K562 (cell line): ENCODE data around the gene PLXDC1. TPM values are rescaled to one million over a fixed set of nuclear protein-coding genes. Genes with fewer than 3 reads are reported as not detected.
A peak's percentile ranks its signal among the peaks of the same experiment; 100 is the strongest.

Source experiments
- ATAC-seq: fragments of 200-7000 bp; cut with Tn5 transposase; 3 replicates; pipeline ENCODE4 v1.9.1; 2020; ENCODE audit warnings: moderate library complexity
- BruUV-seq: library from RNA; stranded (reverse); fragments of 400-500 nt; replicated peaks from 2 replicates; lab custom pipeline; 2021; lab: Mats Ljungman, UMichigan
- CTCF ChIA-PET: fragments of 300-600 bp; formaldehyde crosslinking; extraction: SDS; loops from one replicate; lab custom pipeline; 2021; ENCODE audit warnings: low intra/inter-chr PET ratio; lab: Yijun Ruan, JAX
- POLR2A ChIA-PET: fragments of 300-600, 350-650 bp; sonication (Branson Sonifier 250); formaldehyde crosslinking; extraction: SDS; loops from one replicate; lab custom pipeline; 2021; ENCODE audit warnings: antibody characterized with exemption, inconsistent platforms; lab: Yijun Ruan, JAX
- DNase-seq, 4 experiments: peaks; one replicate each; pipeline versions ENCODE4 v3.0.0 to v3.0.0-alpha.2; 2011 to 2018; ENCODE audit warnings: low spot score in 3 of 4, mixed read lengths in 3 of 4; ENCODE audit errors: extremely low read depth in 1 of 4
- FAIRE-seq: peaks from 2 replicates; lab custom pipeline; 2011; peaks lifted over from hg19 to GRCh38; lab: Jason Lieb, UNC
- H2AFZ ChIP-seq: 2 replicates; pipeline ENCODE4 v1.6.0; 2011; ENCODE audit warnings: low read depth, low read length, control low read depth, inconsistent platforms
- H3K27ac ChIP-seq: fragments of 200-600 bp; 3 replicates; pipeline ENCODE4 v1.8.0; 2011; ENCODE audit warnings: low read depth, mild to moderate bottlenecking, control low read depth, inconsistent platforms, low read length, moderate library complexity, mixed read lengths; ENCODE audit errors: extremely low read depth
- H3K27me3 ChIP-seq, 2 experiments: fragments of 300-600 bp in 1 of 2; 2 replicates in 1 of 2; 3 replicates in 1 of 2; pipeline versions ENCODE4 v1.6.0 to v1.8.0; 2011; ENCODE audit warnings: inconsistent platforms in 2 of 2, low read length in 2 of 2, mild to moderate bottlenecking in 1 of 2, mixed read lengths in 1 of 2, moderate library complexity in 1 of 2; ENCODE audit not compliant: control insufficient read depth in 2 of 2, insufficient read depth in 2 of 2
- H3K36me3 ChIP-seq: fragments of 300-600 bp; 3 replicates; pipeline ENCODE4 v1.8.0; 2011; ENCODE audit warnings: mild to moderate bottlenecking, low read length, inconsistent platforms; ENCODE audit not compliant: control insufficient read depth, insufficient read depth
- H3K4me1 ChIP-seq, 2 experiments: fragments of 200-600 bp in 1 of 2; replicated peaks in 1 of 2; 2 replicates in 1 of 2; 3 replicates in 1 of 2; pipeline versions ENCODE4 v1.5.1 to v1.8.0; 2011; ENCODE audit warnings: inconsistent platforms in 2 of 2, low read length in 2 of 2, mild to moderate bottlenecking in 1 of 2, mixed read lengths in 1 of 2, moderate library complexity in 1 of 2; ENCODE audit not compliant: control insufficient read depth in 2 of 2, insufficient read depth in 2 of 2
- H3K4me2 ChIP-seq: 2 replicates; pipeline ENCODE4 v1.6.1; 2011; ENCODE audit warnings: low read length, control low read depth, inconsistent platforms, mixed read lengths; ENCODE audit not compliant: insufficient read depth
- H3K4me3 ChIP-seq: fragments of 200-600 bp; sonication (generic), shearing (Covaris generic); 2 replicates; pipeline ENCODE4 v1.5.1; 2016; ENCODE audit warnings: control low read depth, inconsistent platforms
- H3K79me2 ChIP-seq: fragments of 200-600 bp; 3 replicates; pipeline ENCODE4 v1.8.0; 2011; ENCODE audit warnings: low read length, inconsistent platforms; ENCODE audit not compliant: control insufficient read depth, insufficient read depth
- H3K9ac ChIP-seq, 2 experiments: 2 replicates each; pipeline versions ENCODE4 v1.6.0 to v1.6.1; 2011; ENCODE audit warnings: low read depth in 2 of 2, low read length in 2 of 2, control low read depth in 1 of 2, inconsistent platforms in 1 of 2, mild to moderate bottlenecking in 1 of 2, mixed read lengths in 1 of 2; ENCODE audit not compliant: insufficient read depth in 1 of 2
- H3K9me1 ChIP-seq: one replicate; pipeline ENCODE4 v1.6.0; 2011; ENCODE audit warnings: inconsistent platforms, mild to moderate bottlenecking, low read length, moderate library complexity; ENCODE audit not compliant: control insufficient read depth, insufficient read depth
- H3K9me3 ChIP-seq: replicated peaks from 2 replicates; pipeline ENCODE4 v1.5.1; 2011; ENCODE audit warnings: low read depth, low read length, inconsistent platforms; ENCODE audit not compliant: control insufficient read depth, insufficient read depth
- H4K20me1 ChIP-seq: replicated peaks from 2 replicates; pipeline ENCODE4 v1.6.1; 2011; ENCODE audit warnings: low read length, inconsistent platforms, mixed read lengths; ENCODE audit not compliant: control insufficient read depth, insufficient read depth
- ARID2 ChIP-seq: fragments of 450-650 bp; IDR thresholded peaks from 2 replicates; pipeline ENCODE4 v1.6.1; 2017; ENCODE audit warnings: antibody characterized with exemption, mild to moderate bottlenecking
- EGR1 ChIP-seq: fragments of 450-650 bp; conservative IDR thresholded peaks from 2 replicates; pipeline ENCODE4 v1.6.1; 2017; ENCODE audit warnings: mild to moderate bottlenecking
- ZNF780A ChIP-seq: fragments of 250-450 bp; sonication (Bioruptor Pico); IDR thresholded peaks from 2 replicates; pipeline ENCODE4 v1.5.0; 2021; ENCODE audit warnings: mild to moderate bottlenecking
- WGBS: fragments of 100-300 bp; shearing (Covaris generic); methylation state at CpG from one replicate; pipeline ENCODE4 v1.1.6; 2016; ENCODE audit warnings: low coverage, mixed read lengths; ENCODE audit not compliant: insufficient coverage; ENCODE audit errors: missing lambda C conversion rate; 5-methylcytosine and 5-hydroxymethylcytosine counted together
- in situ Hi-C: fragments of 300-500 bp; cut with MboI; formaldehyde crosslinking; loops from 4 replicates; pipeline ENCODE4 v1.15.0; 2018; ENCODE audit warnings: inconsistent platforms, mixed read lengths
- intact Hi-C: fragments of 100-400 bp; cut with micrococcal nuclease; formaldehyde crosslinking; loops from 2 replicates; pipeline ENCODE4 v1.14.2; 2022
- polyA plus RNA-seq, 8 experiments: library from polyadenylated mRNA; depleted of rRNA in 4 of 8; stranded (reverse) in 5 of 8; unstranded in 3 of 8; fragments of >200 nt; fragmentation: Nextera tagmentation in 2 of 8; fragmentation: Illumina TruSeq in 1 of 8; extraction: Ambion mirVana in 2 of 8; extraction: Trizol in 1 of 8; gene quantifications; 2 replicates each; pipeline versions ENCODE4 v1.2.1 to v1.2.3, GENCODE V29; 2011 to 2014; ENCODE audit warnings: inconsistent platforms in 1 of 8, missing spikeins in 1 of 8
- total RNA-seq, 7 experiments: library from RNA; depleted of rRNA in 6 of 7; stranded (reverse); fragments of >200 nt in 6 of 7; fragmentation: Illumina TruSeq in 2 of 7; extraction: Trizol in 2 of 7; gene quantifications; 2 replicates each; pipeline versions ENCODE4 v1.2.1 to v1.2.3, GENCODE V29; 2011 to 2021; ENCODE audit warnings: low replicate concordance in 1 of 7

PLXDC1 gene
- total and polyA plus RNA-seq, 9 of the 15 experiments (the other 6 are each of a cell fraction or from before 2014, with no cell fraction given), result not detected

GRCh38 chr17:39186481-39187002 lies 35.1 kb upstream of the PLXDC1 start:
- intact Hi-C loops (no loop called here), in situ Hi-C loops (no loop called here)
- ChIA-PET CTCF (interaction anchor here (0.5 kb wide), 1 partner anchor 15 kb away, joined by 3 read pairs; no protein-coding TSS in a partner anchor), POLR2A (interaction anchor here (0.6 to 0.9 kb wide), 4 partner anchors 11 to 742 kb away, joined by 3 to 4 read pairs (median 3); partner anchors contain the start of gene CACNB1)
- Histone ChIP-seq H3K4me2 (no peak overlapping the region), H4K20me1 (no peaks in the 10 kb centered on the region; the same call in 1 of the 2 replicates), H3K4me1 (peaks cover 0 to 6% of the 10 kb centered on the region in 2 experiments; a peak in 1 of 5 replicates), H2AFZ (no peak overlapping the region), H3K27ac (no peak overlapping the region), H3K9me3 (no peaks in the 10 kb centered on the region), H3K9ac (peak overlapping the region in 1 of 2 experiments; percentile 35; a peak in 1 of 4 replicates), H3K36me3 (peaks cover 46% of the 10 kb centered on the region; the same call in 1 of the 3 replicates), H3K79me2 (no peaks in the 10 kb centered on the region), H3K4me3 (no peak overlapping the region), H3K27me3 (no peaks in the 10 kb centered on the region), H3K9me1 (no peaks in the 10 kb centered on the region)
- DNase-seq (no peak), ATAC-seq (no peak), FAIRE-seq (no peak)
- BruUV-seq, result no TSS peak
- no peak for TF ChIP-seq ARID2
- WGBS, result 87% methylated on average over 15 of the region's 15 CpGs

GRCh38 chr17:39183720-39184119 lies 32.3 kb upstream of the PLXDC1 start:
- H3K79me2 ChIP-seq, result no peaks in the 10 kb centered on the region
- peaks cover 38% of the 10 kb centered on the region; the same call in 1 of the 3 replicates for H3K36me3 ChIP-seq
- TF ChIP-seq EGR1 (0 out of 2 replicates have a peak, but pooled peaks have one; percentile 11), ZNF780A (CRISPR knock-in tag) (no peak)
- H3K27me3 ChIP-seq, result no peaks in the 10 kb centered on the region
- DNase-seq (no peak), FAIRE-seq (no peak), ATAC-seq (no peak)
- 85% methylated on average over 8 of the region's 10 CpGs for WGBS
- H3K4me3 ChIP-seq, result no peak overlapping the region
- peaks cover 0 to 6% of the 10 kb centered on the region in 2 experiments; a peak in 2 of 5 replicates for H3K4me1 ChIP-seq
- ChIA-PET POLR2A (interaction anchor here (0.5 to 1.3 kb wide), 7 partner anchors 9 to 311 kb away, joined by 3 to 5 read pairs (median 3); no protein-coding TSS in a partner anchor), CTCF (no interaction called here)
- no peak overlapping the region for H3K27ac ChIP-seq
- no TSS peak for BruUV-seq
- intact Hi-C loops, result no loop called here
- in situ Hi-C loops, result no loop called here
- no peak overlapping the region for H2AFZ ChIP-seq
- H3K9me3 ChIP-seq, result no peaks in the 10 kb centered on the region
- H3K4me2 ChIP-seq, result no peak overlapping the region
- H3K9me1 ChIP-seq, result no peaks in the 10 kb centered on the region
- H3K9ac ChIP-seq, result no peak overlapping the region
- H4K20me1 ChIP-seq, result no peaks in the 10 kb centered on the region; the same call in 1 of the 2 replicates
